GM18499 (cell line): ENCODE measurements around the gene PEX14.

ENCODE experiments used
- ATAC-seq: cut with Tn5 transposase; IDR thresholded peaks from one replicate; pipeline ENCODE4 v1.9.1; 2021; ENCODE audit warnings: moderate number of reproducible peaks; ENCODE audit not compliant: insufficient read depth, unreplicated experiment

Gene PEX14

GRCh38 chr1:10583641-10584040, 108.9 kb downstream of the PEX14 start:
- no peak for ATAC-seq

GRCh38 chr1:10585242-10585641, 110.5 kb downstream of the PEX14 start:
- no peak for ATAC-seq

DNA sequence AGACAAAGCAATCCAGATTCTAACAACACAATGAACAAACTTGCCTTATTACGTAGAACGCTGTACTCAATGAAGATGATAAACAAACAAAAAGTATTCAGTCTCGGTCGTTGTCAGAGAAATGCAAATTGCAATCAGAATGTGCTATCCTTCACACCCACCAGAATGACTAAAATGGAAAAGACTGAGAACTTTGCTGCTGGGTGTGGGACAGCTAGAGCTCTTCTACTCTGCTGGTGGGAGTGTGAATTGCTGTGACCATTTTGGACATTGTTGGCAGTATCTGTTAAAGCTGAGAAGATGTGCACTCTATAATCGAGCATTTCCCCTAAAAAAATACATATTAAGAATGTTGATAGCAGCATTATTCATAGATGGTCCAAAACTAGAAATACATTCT, 111.4 kb downstream of the PEX14 start:
- no peak for ATAC-seq

- ATAC-seq, result no peak
Measured at GRCh38 chr1:10588640-10589039, 113.9 kb downstream of the PEX14 start.

DNA sequence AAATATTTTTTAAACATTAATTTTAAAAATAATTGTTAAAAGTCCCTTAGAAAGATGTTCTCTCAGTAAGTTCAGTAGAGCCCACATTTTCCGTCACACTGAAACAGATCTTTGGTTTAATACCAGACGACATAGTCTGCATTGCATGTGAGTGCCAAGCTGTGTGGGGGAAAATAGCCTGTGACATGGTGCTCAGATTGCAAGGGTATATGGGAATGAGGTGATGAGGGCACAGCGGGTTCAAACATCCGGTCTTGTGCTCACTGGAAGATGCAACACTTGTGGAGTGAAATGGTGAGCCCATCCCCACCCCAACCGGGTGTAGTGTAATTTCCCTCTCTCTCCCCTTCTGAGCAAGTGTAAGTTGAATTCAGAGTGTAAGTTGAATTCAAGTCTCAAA, 114.3 kb downstream of the PEX14 start:
- no peak for ATAC-seq

DNA sequence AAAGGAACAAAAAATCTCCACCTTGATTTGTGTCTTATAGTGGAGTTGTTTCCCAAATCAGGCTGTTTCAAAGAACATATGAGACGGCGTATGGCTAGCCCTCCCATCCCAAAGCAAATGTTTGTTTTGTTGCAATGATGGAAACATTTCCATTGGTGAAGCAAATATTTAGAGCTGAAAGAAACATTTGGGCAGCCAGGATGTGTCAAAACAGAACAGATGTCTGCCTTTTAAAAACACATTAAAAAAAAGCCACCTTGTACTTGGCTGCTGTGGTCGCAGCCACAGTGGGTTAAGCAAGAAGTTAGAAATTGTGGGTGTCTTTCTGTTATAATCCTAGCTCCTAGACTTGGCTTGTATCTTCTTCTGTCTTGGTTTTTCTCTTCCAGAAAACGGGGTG, 116.3 kb downstream of the PEX14 start:
- no peak for ATAC-seq

DNA sequence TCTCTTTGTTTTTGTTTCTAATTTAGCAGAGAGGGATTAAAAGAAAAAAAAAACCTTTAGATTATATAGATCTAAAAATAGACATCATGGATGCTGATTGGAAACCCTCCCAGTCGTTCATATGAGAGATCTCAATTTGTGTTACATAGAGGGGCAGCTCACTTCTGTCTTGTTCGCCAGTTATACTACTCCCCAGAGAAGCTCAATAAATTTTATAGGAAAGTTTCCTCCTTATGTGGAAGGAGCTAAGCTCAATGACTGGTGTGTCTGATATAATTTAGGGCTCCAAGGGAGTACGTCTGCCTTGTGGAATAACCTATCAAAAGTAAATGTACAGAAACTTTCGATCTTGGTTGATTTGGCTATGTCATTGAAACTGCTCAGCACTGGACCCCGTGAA, 117.6 kb downstream of the PEX14 start:
- no peak for ATAC-seq

DNA sequence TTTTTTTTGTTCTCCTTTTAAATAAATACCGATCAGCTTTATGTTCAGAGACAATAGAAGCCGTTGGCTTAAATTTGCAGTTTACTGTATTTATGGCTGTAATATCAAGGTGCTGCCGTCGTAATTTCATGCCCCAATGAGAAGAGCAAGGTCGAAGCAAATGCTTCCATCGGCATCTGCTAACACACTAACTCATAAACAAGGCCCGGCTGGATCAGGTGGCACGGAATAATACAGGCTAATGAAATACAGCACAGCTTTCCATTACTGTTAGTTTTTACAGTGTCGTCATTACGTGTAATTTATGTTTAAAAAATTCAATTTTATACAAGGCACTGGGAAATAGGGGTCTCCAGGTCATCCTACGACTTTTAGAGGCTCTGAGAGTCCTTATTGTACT, 119.0 kb downstream of the PEX14 start:
- no peak for ATAC-seq

DNA sequence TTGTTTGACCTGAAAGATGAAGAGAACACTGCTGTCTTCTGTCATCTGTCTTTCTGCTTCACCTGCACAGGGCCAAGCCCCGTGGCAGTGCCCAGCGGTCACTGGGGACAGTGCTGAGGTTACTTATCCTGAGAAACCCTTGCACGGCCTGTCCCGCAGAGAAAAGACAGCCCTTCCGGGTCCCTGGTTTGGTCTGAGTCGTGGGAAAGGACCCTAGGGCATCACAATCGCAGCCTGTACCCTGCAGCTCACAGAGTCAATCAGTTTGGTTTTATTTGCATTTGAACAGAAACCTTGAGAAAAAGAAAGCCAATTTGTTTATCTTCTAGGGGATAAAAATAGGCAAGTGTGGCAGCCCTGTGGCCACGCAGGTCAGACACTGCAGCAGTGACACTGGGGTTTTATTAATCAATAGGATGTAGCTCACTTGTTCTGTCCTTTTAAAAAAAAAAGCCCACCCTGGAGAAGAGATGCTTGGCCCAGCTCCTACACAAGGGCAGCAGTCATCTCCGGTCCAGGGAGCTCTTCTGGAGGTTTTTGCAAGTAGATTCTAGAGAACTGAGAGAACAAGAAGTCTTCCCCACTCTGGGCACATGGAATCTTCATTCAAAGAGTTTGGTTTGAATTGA, 120.0 kb downstream of the PEX14 start:
- no peak for ATAC-seq

DNA sequence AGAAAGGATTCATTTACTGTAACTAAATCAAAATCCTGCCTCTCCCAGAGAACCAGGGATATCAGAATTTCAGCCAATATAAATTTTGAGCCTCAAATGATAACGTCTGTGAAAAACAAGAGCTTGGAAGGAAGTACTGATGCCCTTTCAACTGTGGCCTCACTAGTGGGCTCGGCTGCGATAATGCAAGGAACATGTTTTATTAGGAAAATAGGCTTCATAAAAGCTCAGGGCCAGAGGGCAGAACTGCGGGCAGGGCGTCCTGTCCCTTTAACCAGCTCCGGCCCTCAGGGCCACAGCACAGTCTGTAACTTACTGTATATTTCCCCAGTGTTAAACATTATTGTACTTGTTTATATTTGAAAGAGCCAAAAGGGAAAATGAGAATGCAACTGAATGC, 122.0 kb downstream of the PEX14 start:
- ATAC-seq, result no peak

GRCh38 chr1:10597492-10598388, 123.0 kb downstream of the PEX14 start:
- no peak for ATAC-seq

DNA sequence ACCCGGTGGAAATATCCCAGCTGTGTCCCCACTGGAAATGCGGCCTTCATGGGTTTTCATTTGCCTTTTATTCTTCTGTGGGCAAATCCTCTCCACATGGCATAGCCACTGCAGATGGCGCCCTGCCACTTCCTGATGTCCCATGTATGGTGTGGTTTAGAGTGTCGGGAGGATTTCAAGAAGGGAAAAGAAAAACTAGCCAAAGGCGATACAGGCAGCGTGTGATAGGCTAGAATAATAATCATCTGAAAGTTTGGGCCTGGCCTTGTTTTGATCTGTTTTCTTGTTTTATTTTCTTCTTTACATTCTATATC, 123.6 kb downstream of the PEX14 start:
- no peak for ATAC-seq

DNA sequence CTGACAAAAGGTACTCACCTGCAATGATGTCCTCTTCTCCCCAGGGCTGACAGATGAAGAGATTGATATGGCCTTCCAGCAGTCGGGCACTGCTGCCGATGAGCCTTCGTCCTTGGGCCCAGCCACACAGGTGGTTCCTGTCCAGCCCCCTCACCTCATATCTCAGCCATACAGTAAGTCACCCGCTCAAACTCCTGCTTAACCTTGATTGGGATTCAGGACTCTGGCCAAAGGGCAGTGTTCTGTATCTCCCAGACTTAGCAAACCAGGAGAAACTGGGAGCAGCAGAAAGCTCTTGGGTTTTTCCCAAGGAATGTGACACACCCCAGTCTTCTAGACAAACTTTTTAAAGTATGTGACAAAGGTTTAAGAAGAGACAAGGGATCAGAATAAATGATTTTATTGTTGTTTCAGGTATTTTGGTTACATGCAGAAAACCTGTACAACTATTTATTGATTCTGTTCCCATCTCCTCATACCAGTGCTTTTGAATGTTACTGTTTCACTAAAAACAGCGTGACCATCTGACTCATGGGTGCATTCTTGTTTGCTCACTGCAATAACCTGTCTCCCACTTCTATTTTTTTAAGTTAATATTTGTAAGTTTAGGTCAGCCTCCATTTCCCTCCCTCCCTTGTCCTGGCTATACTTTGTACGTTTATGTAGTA, 124.6 kb downstream of the PEX14 start:
- ATAC-seq, result no peak

- no peak for ATAC-seq
Measured at GRCh38 chr1:10601342-10602070, 126.8 kb downstream of the PEX14 start.

DNA sequence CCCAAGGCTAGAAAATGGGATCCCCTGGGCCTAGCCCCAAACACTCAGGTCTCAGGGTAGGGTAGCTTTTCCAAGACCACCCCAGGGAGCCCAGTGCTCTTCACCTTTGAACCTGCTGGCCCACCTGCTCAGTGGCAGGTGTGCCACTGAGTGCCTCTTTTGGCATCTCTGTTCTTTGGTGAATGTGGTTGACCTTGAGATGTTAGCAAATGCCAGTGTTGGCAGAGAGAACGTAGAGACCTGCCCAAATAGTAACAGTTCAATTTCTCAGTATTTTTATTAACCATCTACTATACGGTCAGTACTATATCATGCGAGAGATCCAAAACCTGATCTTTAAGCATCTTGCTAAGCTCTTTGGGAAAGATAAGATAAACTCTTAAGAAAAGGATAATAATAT, 128.2 kb downstream of the PEX14 start:
- no peak for ATAC-seq

- ATAC-seq, result no peak
Measured at GRCh38 chr1:10604966-10605365, 130.2 kb downstream of the PEX14 start.

GRCh38 chr1:10606064-10606463, 131.3 kb downstream of the PEX14 start:
- no peak for ATAC-seq

DNA sequence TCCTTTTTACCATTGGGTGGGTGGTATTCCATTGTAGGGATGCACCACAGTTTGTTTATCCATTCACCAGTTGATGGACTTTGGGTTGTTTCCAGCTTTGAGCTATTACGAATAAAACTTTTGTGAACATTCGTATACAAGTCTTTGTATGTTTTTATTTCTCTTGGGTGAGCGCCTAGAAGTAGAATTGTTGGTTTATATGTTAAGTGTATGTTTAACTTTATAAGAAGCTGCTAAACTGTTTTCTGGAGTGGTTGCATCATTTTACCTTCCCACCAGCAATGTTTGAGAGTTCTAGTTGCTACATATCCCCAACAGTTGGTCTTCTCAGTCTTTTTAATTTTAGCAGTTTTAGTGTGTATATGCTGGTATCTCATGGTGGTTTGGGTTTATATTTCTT, 132.5 kb downstream of the PEX14 start:
- no peak for ATAC-seq

GRCh38 chr1:10608690-10609089, 133.9 kb downstream of the PEX14 start:
- no peak for ATAC-seq

GRCh38 chr1:10610901-10611600, 136.3 kb downstream of the PEX14 start:
- no peak for ATAC-seq
